Measurements from ENCODE around the gene PIM1. TPM values are rescaled to one million over a fixed set of nuclear protein-coding genes. Genes with fewer than 3 reads are reported as not detected.
A peak's percentile ranks its signal among the peaks of the same experiment; 100 is the strongest.
"Not testable (repeated sequence)": the region's sequence is repeated elsewhere in the genome, so short reads cannot be mapped to it uniquely, and the experiment has no call there.

The PIM1 gene
- total RNA-seq, 2 donors from 2014 or later, result 7.3 to 10.6 TPM

DNA sequence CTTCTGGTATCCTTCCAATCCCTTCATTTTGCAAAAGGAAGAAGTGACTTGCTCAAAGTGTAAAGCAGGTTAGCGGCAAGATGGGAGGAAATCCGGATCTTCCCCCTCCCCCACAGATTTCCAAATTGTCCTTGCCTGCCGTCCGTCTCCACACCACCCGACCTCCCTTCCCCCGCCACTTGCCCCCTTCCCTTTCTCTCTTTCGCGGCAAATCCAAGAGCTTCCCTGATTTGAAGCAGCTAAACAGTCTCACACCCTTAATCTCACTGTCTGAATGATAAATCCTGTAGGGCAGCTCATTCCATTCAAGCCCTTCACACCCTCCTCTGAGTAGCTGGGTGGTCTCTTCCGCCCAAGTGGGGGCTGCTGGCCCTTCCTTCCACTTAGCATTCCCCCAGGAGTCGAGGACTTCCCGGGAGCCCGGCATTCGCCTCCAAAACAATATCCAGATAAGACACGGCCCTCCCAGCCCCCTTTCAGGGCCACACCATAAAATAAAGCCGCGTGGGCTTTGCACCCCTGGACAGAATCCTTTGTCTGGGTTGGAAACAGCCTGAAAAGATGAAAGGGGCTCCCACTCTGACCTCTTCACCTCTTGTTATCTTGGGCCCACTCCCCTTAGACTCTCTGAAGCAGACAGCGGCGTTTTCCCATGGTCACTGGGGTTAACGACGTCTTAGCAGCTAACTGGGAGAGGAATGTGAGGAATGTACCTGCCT, 44.0 kb upstream of the PIM1 start:
- Histone ChIP-seq H3K4me3 (no peak overlapping the region), H3K36me3 (replicated peaks in 1 of 2; ENCODE audit: insufficient read depth in 1 of 2, low read depth in 2 of 2) (no peaks in the 10 kb centered on the region), H3K27ac (peak overlapping the region in 3 of 4 donors; percentile 53 to 69 (median 64)), H3K27me3 (no peaks in the 10 kb centered on the region), H3K9me3 (no peaks in the 10 kb centered on the region), H3K4me1 (peaks cover 4% of the 10 kb centered on the region)
- TF ChIP-seq CTCF (IDR thresholded peaks at IDR 0.05) (no peak), POLR2A (IDR thresholded peaks at IDR 0.05) (peak in 1 of 3 donors; percentile 18)
- 33 to 34% methylated on average over 19 to 20 of the region's 20 CpGs for WGBS, 2 donors
- intact Hi-C loops (cut with DNase I), result no loop called here
- DNase-seq, result no peak
- ATAC-seq, result peak; percentile 66

- WGBS, 2 donors, result 46 to 51% methylated on average over 6 of the region's 6 CpGs
- Histone ChIP-seq H3K4me1 (peaks cover 4% of the 10 kb centered on the region), H3K36me3 (replicated peaks in 1 of 2; ENCODE audit: insufficient read depth in 1 of 2, low read depth in 2 of 2) (no peaks in the 10 kb centered on the region), H3K9me3 (no peaks in the 10 kb centered on the region), H3K27ac (peak overlapping the region in 3 of 4 donors; percentile 53 to 69 (median 64)), H3K27me3 (no peaks in the 10 kb centered on the region), H3K4me3 (no peak overlapping the region)
- intact Hi-C loops (cut with DNase I), result no loop called here
- DNase-seq (no peak), ATAC-seq (peak; percentile 30)
- TF ChIP-seq CTCF (IDR thresholded peaks at IDR 0.05), result peak in 1 of 7 experiments; percentile 6
- TF ChIP-seq POLR2A (IDR thresholded peaks at IDR 0.05), result no peak
Observed at GRCh38 chr6:37126493-37126958, 43.4 kb upstream of the PIM1 start.

DNA sequence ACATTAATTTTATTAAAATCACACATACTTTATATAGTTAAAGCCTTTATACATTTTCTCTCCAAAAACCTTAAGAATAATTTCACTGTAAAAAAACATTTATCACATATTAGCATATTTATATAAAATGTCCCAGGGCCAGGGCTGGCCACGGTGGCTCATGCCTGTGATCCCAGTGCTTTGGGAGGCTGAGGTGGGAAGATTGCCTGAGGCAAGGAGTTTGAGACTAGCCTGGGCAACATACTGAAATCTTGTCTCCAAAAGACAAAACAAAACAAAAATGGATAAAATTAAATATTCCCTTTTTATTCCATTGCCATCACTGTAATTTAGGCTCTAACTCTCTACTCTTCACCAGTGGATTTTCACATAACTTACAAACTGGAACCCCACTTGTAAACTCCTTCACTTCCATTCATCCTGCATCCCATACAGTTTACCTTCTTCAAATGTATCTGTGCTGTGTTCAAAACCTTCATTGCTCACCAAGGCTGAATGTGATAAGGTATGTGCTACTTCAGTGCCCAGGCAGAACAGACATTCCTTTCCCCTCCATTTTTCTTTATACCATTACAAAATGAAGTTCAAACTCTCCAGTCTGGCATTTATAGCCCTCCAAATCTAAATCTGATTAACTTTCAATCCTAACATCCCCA, 42.9 kb upstream of the PIM1 start:
- 90 to 96% methylated on average over 1 of the region's 1 CpG for WGBS, 2 donors
- TF ChIP-seq CTCF (IDR thresholded peaks at IDR 0.05), result no peak
- TF ChIP-seq POLR2A (IDR thresholded peaks at IDR 0.05), result no peak
- Histone ChIP-seq H3K4me3 (no peak overlapping the region), H3K36me3 (replicated peaks in 1 of 2; ENCODE audit: insufficient read depth in 1 of 2, low read depth in 2 of 2) (no peaks in the 10 kb centered on the region), H3K27me3 (no peaks in the 10 kb centered on the region), H3K9me3 (no peaks in the 10 kb centered on the region), H3K4me1 (peaks cover 4% of the 10 kb centered on the region), H3K27ac (no peak overlapping the region)
- DNase-seq (no peak), ATAC-seq (no peak)
- intact Hi-C loops (cut with DNase I), result no loop called here

- Histone ChIP-seq H3K27me3 (no peaks in the 10 kb centered on the region), H3K4me3 (no peak overlapping the region), H3K9me3 (no peaks in the 10 kb centered on the region), H3K36me3 (replicated peaks in 1 of 2; ENCODE audit: insufficient read depth in 1 of 2, low read depth in 2 of 2) (no peaks in the 10 kb centered on the region), H3K4me1 (peaks cover 4% of the 10 kb centered on the region), H3K27ac (no peak overlapping the region)
- DNase-seq, result no peak
- intact Hi-C loops (cut with DNase I), result no loop called here
- TF ChIP-seq CTCF (IDR thresholded peaks at IDR 0.05) (no peak), POLR2A (IDR thresholded peaks at IDR 0.05) (no peak)
- WGBS, 2 donors, result 77 to 81% methylated on average over 8 of the region's 8 CpGs
- ATAC-seq, result no peak
Observed at GRCh38 chr6:37127961-37128862, 41.7 kb upstream of the PIM1 start.

DNA sequence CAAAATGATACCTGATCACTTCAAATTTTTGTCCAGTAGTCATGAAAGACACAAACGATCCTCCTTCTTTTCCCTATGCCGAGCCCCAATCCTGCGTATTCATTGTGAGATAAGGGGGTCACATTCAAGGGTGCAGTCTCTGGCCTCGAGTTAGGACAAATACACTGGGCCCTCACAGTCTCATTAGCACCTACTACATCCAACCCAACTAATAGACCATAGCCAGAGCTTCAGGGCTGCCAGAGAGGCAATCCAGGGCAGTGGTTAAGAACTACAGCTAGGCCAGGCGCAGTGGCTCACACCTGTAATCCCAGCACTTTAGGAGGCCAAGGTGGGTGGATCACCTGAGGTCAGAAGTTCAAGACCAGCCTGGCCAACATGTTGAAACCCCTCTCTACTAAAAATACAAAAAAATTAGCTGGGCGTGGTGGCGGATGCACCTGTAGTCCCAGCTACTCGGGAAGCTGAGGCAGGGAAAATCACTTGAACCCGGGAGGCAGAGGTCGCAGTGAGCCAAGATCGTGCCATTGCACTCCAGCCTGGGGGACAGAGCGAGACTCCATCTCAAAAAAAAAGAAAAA, 41.0 kb upstream of the PIM1 start:
- H3K27me3 ChIP-seq; H3K27ac ChIP-seq; DNase-seq; ATAC-seq; H3K36me3 ChIP-seq (replicated peaks in 1 of 2; ENCODE audit: insufficient read depth in 1 of 2, low read depth in 2 of 2); H3K4me3 ChIP-seq; H3K9me3 ChIP-seq; H3K4me1 ChIP-seq; intact Hi-C loops (cut with DNase I): not testable (repeated sequence)
- WGBS, 2 donors, result 91% methylated on average over 11 to 12 of the region's 12 CpGs

Data from body of pancreas (tissue), 4 donors.